ENCODE data around the gene THRB.

The THRB gene

DNA sequence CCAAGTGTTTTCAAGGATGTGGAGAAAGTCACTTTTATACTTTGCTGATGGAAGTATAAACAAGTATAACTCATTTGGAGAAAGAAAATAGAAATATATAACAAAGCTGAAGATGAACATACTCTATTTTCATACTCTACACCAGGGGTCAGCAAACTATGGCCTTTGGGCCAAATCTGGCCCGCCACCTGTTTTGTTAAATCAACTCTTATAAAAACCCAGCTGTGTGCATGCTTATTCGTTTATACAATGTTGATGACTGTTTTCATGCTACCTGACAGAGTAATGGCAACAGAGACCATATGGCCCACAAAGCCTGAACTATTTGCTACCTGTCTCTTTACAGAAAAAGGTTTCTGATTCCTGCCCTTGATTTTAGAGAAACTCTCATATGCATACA, 425.6 kb downstream of the THRB start:
- no peak for DNase-seq

GRCh38 chr3:24067483-24067882, 427.2 kb downstream of the THRB start:
- DNase-seq: no peak

All from activated T-cell treated with anti-CD3 and anti-CD28 coated beads, Interleukin-2, amount 50 U/mL, for 48 hours (primary cell).